Middle frontal gyrus (tissue), 1 donor: ENCODE results near the gene TRMT1.

Experiments
- DNase-seq: peaks from one replicate; pipeline ENCODE4 v3.0.0-alpha.2; 2015; ENCODE audit warnings: low spot score; ENCODE audit errors: extremely low spot score

Gene TRMT1

DNA sequence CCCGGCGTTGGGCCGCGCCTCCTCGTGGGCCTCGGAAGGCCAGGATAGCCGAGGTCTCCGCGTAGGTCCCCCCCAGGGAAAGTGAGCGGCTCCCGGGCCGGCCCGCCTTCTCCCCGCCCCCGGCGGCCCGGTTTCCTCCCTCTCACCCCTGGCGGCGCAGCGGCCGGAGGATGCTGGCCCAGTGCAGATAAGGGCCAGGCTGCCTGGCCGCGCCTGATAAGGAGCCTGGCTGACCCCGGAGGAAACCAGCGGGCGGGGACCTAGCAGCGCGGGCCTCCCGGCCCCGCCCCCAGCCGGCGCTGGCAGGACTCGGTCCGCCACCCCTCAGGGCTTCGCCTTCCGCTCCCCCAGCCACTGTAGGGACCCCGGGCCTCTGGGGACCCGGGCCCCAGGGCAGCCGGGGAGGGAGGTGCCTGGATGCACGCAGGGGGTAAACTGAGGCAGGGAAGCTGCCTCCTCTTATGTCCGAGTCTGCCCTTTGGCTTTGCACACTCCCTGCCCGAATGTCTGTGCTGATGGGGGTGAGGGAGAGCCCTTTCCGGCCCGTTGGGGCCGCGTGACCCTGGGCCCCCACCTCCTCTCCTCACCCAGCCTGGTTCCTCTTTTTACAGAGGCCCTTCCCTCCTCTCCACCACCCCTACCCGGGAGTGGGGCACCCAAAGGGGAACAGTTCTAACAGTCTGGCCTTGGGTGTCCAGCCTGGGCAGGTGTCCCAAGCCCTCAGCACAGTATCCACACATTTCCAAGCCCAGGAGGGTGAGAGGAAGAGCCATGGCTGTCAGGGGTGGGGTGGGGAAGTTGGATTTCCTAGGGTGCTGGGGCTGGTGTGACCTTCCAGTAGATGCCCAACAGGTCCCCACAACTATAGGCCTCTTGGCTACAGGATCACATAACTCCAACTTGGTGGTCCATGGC is 13.6 kb downstream of the TRMT1 start, which contains the start of gene LYL1:
LYL1 (minus strand) TSS at position 193 of the 915 bp plus-strand sequence. CDS start 1,687 bp downstream, outside the sequence.
- no peak for DNase-seq

DNA sequence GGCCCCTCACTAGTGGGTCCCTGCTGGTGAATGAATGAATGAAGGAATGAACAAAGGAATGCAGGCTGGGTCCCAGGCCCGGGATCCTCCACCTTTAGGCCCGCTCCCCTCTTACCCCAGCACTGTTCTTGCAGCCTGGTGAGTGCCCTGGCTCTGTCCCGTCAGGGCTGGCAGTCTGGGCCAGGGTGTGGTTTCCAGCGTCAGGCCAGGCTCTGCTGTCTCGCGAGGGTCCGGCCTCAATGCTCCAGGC is 14.2 kb downstream of the TRMT1 start:
- DNase-seq: no peak

DNA sequence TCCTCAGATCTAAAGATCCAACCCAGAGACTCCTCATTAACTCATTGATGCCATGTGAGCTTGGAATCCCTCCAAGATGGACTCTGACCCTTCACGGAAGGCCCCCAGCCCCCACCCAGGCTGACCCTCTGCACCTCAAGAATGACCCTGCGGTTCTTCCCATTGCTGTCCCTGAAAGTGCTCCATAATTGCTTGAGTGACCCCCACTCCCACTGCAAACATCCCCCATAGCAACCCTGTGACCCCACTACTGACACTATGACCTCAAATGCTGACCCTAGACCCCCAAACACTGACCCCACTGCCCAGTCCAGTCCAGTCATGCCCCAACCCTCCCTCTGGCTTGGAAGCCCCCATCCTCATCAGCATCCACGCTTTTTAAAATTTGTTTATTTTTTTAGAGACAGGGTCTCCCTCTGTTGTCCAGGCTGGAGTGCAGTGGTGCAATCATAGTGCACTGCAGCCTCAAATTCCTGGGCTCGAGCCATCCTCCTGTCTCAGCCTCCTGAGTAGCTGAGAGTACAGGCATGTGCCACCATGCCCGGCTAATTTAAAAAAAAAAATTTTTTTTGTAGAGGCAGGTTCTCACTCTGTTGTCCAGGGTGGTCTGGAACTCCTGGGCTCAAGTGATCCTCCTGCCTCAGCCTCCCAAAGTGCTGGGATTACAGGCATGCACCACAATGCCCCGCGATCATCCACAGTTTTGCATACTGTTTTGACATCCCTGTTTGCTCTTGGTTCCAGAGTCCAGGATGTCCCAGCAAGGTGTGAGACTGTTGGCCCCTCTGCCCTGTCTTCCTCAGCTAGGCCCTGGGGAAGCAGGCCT is 14.7 kb downstream of the TRMT1 start:
- no peak for DNase-seq

DNA sequence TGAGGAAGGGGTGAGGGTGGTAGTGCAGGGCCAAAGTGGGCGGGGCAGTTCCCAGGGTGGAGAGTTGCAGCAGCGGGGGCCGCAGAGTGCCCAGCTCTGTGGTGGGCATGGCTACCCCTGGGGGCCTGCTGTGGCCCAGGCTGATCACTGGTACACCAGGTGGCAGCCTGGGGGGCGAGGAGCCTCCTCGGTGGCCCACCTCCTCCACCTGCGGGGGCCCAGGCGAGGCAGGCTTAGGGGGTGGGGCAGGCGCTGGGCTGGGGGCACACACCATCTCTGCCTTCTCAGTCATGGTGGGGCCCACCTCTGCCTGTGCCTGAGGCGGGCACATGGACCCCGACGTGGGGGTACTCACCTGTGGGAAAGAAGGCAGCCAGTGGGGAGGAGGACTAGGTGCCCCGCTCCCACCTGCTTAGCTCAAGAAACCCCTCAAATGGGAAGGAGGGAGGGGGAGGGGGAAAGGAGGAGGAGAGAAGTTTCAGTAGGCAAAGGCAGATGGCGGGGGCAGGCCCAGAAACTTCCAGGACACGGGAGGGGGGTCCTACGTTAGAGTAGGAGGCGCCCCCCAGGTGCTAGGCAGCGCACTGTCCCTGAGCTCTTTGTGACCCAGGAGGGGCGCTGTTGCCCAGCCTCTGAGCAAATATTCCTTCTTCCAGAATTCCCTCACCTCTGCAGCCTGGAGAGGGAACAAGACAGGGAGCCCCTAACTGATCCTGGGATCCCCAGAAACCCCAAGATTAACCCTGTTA is 15.5 kb downstream of the TRMT1 start:
- no peak for DNase-seq

DNA sequence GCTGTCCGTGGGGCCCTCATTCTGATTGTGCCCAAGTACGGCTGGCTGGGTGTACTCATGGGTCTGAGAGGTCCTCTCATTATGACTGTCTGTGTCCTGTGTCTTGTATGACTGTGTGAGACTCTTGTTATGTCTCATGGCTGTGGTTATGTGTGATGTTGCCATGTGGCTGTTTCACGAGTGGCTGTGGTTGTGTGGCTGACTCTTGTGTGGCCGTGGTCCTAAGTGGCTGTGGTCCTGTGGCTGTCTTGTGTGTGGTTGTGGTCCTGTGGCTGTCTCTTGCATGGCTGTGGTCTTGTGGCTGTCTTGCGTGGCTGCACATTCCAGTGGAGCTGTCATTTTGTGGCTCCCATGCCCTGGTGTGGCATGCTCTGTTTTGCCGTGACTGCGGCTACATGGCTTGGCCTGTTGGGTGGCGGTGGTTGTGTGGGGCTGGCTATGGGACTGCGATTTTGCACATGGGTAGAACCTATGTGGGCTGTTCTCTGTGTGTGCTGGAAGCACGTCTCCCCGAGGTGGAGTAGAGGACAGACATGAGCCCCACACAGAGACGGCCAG is 16.4 kb downstream of the TRMT1 start:
- DNase-seq: no peak

DNA sequence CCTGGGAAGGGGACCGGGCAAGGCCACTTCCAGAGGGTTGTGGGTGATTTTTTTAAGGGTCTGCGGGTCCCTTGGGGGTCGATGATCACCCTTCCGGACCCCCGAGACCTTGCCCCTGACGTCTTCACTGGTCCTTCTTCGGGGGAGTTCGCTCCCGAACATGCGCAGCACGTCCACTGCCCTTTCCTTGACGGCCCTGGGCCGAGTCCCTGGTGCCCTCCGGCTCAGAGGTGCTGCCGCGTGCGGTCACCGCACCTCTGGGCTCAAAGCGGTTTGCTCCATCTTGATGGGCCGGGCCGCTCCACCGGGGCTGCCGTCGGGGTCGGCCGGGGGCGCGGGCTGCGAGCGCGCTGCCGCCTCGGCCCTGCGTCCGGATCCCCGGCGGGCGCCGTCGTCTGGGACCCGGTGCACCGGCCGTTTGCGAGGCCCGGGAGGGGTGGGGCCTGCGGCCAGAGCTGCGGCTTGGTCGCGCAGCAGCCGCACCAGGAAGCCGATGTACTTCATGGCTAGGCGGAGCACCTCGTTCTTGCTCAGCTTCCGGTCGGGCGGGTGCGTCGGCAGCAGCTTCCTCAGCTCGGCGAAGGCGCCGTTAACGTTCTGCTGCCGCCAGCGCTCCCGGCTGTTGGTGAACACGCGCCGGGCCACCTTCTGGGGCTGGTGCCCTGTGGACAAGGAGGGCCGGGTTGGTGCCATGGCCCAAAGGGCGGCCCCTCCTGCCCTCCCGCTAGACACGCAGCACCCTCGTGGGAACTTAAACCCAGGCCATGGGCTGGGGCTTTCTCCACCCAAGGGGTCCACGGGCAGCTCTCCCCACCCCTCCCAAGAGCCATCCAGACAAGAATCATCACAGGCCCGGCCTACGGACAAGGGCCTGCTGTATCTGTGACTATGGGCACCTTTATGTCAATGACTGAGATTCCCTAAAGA is 17.2 kb downstream of the TRMT1 start:
- no peak for DNase-seq

DNA sequence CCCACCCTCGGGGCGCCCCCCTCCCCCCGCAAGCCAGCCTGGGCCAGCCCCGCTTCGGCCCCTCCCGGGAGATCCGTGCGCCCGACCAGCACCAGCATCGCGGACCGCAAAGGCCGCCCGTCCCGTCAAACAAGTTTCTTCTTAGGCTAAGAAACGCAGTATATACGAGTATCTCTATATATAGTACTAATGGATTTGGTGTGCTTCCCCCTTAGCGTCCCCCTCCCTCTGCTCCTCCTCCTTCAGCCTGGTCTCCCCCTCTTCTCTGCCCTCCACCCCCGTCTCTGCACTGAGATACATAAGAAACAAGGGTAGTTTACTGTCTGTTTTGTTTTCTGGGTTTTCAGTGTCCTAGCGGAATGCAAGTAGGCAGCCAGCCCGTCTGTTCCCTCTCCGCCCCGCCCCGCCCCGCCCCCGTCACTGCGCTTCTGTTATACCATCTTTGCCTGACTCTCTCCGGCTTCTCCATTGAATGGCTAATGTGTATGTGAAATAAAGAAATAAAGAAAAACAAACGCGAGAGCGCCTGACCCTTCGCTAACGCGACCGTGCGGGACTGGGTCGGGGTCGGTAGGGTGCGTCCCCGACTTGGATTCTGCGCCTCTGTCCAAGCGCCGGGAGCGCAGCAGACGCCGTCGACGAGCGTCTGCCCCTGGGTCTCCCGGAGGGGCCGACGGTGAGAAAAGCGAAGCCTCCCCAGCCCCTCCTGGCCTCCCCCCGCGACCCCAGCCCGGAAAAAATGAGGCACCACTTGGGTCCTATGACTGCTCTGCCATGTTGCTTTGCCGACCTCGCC is 18.1 kb downstream of the TRMT1 start:
- no peak for DNase-seq

DNA sequence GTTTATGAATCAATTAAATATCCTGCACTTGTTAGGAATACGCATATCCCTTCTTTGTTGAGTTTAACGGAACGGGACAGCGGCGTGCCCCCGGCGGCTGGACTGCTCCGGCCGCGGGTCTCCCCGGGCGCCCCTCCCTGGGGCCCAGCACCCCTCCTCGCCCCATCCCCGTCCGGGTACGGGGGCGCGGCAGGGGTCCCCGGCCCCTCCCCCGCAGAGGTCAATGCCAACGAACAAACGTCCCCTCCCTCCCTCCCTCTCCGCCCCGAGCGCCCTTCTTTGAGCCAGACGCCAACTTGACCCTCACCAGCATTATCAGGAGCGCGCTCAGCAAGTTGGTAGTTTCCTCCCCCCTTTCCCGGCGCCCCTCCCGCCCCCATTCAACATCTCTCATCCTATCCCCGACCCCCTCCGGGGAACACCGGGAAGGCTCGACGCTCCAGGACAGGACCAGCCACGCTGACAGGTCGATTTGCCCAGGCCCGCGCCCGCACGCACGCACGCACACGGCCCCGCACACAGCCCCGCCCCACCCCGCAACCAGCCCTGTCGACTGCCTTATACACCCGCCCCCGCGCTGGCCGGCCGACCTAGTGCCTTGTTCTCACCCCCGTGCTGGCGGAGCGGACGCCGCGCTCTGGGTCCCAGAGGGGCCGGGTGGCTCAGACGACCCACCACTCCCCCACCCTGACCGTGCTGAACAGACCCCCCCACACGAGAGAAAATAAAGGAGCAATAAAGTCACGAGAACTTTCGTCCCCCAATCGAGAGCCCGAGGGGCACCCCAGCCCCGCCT is 18.9 kb downstream of the TRMT1 start:
- DNase-seq: no peak

DNA sequence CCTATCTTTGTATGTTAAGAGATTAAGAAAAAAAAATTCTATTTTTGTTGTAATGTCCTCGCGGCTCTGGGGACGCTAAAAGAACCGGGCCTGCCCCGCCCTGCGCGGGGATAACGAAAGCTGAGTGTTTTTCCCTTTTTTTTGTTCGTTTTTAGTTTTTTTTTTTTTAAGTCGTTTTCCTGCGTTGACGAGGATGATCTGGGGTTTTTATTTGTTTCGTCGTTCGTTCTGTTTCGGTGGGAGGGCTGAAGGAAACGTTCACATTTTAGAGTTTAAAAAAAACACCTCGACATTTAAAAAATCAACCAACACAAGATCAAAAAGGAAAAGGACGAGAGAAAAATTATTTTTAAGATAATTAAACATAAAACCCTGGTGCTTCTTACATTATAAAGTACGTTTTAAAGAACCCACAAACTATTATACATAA is 19.5 kb downstream of the TRMT1 start:
- no peak for DNase-seq

DNA sequence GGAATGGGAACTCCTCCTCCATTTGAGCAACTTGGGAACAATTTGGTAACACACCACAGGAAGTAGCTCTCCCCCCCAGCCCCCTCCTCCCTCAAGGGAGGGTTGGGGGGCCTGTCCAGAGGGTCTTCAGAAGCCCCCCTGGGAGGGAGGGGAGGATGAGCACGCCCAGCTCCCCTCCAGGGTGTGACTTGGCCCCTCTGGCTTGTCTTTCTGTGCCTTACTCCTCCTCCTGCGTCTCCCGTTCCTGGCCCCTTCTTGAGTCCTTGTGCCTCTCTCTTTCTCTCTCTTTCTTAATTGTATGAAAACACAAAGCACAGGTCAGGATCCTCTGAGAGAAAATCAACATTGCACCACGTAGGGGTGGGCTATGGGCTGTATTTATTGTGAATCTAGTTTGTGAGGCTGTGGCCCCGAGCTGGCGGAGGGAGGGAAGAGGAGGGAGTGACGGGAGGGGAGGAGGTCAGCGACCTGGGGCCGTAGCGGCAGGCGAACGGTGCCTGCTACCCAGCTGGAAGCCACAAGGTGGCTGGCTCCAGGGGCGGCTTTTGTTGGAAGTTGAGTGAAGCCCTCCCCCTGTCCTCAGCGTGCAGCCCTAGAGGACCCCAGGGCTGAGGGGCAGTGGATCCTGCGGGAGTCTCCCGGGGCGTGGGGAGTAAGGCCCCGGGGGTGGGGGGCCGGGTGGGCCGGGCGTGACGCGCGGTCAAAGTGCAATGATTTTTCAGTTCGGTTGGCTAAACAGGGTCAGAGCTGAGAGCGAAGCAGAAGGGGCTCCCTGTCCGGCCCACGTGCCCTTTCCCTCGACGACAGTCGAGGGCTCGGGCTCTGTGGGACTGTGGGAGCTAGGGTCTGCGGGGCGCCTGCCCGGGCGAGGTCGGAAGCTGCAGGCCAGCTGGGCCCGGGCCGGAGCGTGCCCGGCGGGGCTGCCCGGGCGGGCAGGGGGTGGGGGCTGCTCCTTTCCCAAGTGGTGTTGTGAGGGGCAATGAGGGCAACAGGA is 20.3 kb downstream of the TRMT1 start:
- DNase-seq: no peak

DNA sequence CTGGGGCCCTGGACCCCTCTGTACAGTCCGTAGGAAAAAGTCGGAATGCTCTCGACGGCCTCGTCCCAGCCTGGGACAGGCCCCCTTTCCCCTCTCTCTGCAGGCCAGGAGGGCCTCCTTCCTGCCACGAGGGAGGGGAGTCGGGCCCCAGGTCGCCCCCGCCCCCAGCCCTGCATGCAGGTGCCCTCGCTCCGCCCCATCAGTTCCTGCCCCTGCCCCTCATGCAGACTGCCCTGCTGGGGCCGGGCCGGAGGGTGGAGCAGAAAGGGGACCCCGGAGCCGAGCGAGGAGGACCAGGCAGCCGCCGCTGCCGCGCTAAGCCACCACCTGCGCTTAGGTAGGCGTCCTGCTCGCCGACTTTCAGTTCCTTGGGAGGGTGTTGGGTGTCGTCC is 21.2 kb downstream of the TRMT1 start:
- no peak for DNase-seq

DNA sequence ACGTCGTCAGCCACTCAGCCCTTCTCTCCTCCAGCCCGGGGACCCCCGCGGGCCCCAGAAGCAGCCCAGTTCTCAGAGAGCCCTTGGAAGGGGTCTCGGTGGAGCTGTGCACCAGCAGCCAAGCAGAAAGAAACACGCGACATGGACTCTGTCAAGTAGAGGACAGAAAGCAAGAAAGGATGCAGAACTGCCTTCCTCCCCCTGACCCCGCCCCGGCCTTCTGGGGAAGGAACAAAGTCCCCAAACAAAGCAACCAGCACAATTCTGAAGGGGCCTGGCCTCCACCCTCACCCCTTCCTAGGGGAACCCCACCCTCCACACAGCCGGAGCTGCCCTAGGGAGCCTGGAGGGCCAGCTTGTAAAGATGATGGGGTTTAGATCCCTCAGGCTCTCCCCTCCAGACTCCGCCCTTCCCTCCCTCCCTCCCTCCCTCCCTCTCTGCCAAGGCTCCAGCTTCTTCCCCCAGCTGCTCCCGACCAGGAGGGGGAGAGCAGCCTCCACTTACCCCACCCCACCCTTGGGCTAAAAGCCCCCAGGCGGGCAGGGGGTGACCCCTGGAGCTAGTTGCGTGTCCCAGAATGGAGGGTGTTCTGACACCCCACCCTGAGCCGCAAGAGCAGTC is 21.7 kb downstream of the TRMT1 start:
- DNase-seq: no peak

DNA sequence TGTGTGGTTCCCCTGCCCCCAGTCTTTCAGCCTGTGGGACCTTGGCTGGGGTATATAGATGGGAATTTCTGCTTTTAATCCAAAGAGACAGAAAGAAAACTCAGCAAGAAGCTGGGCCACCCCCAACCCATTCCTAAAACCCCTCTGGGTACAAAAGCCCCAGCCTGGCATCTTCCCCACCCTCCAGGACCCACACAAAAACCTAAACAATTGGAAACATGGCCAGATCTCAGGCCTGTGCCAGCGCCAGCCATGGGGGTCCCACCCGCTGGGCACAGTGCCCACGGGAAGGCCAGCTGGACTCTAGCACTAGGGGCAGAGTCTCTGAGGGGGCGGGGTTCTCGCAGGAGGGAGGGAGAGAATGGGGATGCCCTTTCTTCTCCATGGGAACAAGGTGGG is 22.4 kb downstream of the TRMT1 start:
- DNase-seq: no peak

DNA sequence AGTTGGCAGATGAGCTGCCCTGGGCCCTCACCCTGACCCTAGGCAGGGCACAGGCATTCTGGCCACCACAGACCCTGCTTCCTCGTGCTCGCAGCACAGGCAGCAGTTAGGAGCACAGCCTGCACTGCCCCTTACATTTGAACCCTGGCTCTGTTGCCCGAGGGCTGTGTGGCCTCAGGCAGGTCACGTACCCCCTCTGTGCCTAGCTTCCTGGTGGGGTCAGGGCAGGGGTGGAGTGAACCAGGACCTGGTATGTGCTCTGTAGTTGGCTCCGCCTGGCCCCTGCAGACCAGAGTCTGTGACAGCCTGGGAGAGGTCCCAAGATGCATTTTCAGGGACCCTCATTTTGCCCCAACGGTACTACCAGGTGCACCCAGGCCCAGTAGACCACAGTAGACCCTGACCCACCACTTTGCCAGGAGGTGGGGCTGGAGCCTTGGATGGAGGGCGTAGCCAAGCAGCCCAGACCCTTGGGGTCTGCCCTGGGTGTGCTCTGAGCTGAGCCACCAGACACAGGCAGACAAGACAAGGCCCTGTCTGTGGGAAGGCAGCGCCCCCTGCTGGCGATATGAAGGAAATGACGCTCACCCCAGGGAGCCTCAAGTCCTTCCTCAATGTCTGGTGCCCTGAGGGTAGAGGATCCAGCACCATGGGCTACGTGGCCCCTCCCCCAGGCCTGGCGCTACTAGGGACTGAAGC is 23.0 kb downstream of the TRMT1 start:
- peak; percentile 76 for DNase-seq

DNA sequence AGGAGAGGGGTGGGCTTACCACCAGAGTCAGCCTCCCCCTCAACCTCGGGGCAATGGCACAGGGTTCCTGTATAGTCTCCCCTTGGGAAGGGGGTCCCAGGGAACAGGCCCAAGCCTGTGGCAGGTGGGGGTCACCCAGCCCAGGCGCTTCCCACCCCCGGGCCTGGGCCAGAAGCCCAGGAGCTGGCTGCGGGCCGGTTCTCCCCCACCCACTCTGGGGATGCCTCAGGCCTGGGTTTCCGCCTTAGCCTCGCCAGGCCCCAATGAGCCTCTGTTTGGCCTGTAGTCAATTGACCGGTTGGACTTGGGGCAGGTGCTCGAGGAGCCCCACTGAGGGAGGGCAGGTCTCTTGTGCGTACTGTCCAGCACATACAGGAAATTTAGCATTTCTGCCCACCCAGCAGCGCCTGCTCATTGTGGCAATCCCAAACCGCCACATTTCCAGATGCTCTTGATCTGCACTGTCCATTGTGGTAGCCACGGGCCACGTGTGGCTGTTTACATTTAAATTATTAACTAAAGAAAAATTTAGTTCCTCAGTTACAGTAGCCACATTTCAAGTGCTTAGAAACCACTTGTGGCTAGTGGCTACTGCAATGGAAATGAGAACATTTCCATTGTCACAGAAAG is 23.8 kb downstream of the TRMT1 start:
- no peak for DNase-seq

DNA sequence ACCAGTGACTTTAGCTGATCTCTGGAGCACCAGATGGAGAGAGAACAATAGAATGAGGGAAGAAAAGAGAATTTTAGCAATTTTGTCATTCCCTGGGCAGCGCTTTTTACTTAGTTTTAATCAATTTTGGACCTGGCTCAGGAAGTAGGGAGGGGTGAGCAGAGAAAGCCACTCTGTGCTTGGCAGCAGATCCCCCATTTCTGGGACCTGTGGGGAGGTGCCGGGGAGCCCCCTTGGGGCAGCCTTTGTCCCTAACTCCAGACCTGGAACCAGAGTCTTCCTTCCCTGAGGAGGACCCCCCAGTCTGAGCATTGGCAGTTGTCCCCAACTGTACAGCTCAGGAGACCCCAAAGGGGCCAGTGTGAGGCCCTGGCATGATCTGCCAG is 24.4 kb downstream of the TRMT1 start:
- no peak for DNase-seq
